G401 (cell line): ENCODE data around the gene ACBD3. TPM values are rescaled to one million over a fixed set of nuclear protein-coding genes. Genes with fewer than 3 reads are reported as not detected.
A peak's percentile ranks its signal among the peaks of the same experiment; 100 is the strongest.
"Not testable (repeated sequence)": the region's sequence is repeated elsewhere in the genome, so short reads cannot be mapped to it uniquely, and the experiment has no call there.

ENCODE experiments used
- DNase-seq: peaks from one replicate; pipeline ENCODE4 v3.0.0-alpha.2; 2015; ENCODE audit warnings: low spot score
- in situ Hi-C: cut with HindIII; loops from 2 replicates; pipeline ENCODE4 v1.10.0; 2016; ENCODE audit warnings: low sequenced_read_pairs, mixed read lengths
- total RNA-seq: library from RNA; depleted of rRNA; stranded (reverse); fragments of >200 nt; shearing (Covaris generic); gene quantifications from 2 replicates; pipeline ENCODE4 v1.2.3, GENCODE V29; 2014

Gene ACBD3
- total RNA-seq, 1 experiment from 2014 or later, result 21.3 TPM

DNA sequence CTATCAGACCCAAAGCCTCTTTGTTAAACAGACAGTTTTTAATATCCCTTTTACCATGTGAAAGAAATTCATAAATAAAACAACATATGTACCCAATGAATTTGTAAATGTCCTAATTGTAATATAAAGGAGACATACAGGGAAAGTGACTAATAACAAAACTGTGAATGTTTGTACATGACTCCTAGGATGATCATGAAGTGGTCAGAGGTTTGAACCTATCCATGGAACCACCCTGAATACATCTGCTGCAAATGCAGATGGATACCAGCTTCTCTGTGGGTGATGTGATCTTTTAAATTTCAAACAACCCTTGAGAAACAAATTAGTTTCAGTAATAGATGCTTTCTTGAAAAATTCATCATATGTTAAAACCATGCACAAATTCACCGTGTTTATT, 16.7 kb upstream of the ACBD3 start:
- DNase-seq, result no peak
- in situ Hi-C loops, result no loop called here

DNA sequence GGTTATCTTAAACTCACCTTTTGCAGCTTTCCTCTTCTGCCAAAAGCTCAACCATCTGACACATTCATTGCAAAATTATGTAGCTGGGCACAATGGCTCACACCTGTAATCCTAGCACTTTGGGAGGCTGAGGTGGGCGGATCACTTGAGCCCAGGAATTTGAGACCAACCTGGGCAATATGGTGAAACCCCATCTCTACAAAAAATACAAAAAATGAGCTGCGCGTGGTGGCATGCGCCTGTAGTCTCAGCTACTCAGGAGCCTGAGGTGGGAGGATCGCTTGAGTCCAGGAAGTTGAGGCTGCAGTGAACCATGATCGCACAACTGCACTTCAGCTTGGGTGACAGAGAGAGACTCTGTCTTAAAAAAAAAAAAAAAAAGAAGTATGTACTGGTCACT, 16.1 kb upstream of the ACBD3 start:
- DNase-seq, in situ Hi-C loops: not testable (repeated sequence)

DNA sequence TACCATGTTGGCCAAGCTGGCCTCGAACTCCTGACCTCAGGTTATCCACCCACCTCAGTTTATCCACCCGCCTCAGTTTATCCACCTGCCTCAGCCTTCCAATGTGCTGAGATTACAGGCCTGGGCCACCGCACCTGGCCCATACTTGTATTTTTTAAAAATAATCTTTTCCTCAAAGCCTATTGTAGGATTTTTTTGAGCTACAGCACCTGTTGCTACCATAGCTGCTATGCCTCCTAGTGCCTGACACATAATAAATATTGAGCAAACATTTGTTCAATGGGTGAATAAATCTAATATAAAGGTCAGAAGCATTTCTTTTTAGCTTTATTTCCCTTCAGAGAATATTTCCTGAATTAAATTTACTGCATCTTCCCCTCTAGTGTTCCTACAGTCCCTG, 15.7 kb upstream of the ACBD3 start:
- in situ Hi-C loops, result no loop called here
- no peak for DNase-seq

DNA sequence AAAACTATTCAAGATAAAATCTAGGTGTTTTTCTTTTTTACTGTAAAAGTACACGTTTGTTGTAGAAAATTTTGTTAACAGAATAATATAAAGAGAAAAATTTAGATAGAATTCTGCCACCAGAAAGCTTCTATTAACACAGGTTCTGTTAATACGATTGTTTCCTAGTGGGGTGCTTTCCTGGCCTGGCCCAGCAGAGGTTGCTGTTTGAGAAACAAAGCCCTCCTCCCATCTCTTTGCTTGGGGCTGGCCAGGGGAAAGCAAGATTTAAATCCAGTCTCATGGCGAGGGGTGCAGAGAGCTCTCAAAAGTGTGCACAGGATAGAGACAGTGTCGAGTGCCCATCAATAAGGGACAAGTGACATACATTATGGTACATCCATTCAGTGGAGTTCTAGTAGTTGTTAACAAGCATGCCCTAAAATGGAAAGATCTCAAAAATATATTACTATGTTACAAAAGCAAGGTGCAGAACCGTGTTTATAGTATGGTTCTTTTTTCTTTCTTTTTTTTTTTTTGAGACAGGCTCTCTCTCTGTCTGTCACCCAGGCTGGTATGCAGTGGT, 14.6 kb upstream of the ACBD3 start:
- no peak for DNase-seq
- in situ Hi-C loops, result no loop called here

DNA sequence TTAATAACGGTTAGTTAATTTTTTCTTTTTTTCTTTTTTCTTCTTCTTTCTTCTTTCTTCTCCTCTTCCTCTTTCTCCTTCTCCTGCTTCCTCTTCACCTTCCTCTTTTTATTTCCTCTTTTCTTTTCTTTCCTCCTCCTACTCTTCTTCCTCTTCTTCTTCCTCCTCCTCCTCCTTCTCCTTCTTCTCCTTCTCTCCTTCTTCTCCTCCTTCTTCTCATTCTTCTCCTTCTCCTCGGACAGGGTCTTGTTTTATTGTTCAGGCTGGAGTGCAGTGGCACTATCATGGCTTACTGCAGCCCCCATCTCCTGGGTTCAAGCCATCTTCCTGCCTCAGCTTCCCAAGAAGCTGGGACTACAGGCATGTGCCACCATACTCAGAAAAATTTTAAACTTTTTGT, 13.4 kb upstream of the ACBD3 start:
- DNase-seq, result no peak
- in situ Hi-C loops, result no loop called here

DNA sequence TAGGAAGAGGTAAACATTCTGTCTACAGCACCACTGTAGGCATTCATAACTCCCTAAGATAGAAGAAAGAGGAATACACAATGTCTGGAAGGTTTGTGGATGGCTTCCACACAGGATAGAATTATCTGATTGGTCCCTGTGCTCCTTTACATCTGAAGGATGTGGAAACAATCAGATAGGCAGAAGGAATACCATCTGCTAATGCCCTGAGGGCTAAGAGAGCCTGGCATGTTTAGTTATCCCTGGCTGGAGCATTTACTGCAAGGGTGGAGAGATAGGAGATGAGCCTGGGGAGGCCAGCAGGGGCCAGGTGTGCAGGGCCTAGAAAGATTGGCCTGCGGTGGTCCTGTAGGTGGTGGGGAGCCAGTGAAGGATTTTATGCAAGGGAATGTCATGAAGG, 8.6 kb upstream of the ACBD3 start:
- peak; percentile 47 for DNase-seq
- in situ Hi-C loops, result no loop called here

DNA sequence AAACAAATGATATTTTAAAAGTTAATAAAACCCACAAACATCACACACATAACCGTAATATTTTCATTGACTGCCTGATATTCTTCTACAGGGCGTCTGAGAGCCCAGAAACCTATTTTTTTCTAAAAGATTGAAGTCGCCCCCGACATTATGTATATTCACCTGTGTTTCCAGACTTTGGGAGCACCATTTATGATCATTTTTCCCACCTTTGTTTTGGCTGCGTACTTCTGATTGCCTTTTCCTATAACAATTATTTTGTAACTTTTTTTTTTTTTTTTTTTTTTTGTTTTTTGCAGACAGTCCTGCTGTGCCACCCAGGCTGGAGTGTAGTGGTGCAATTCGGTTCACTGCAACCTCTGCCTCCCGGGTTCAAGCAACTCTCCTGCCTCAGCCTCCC, 839 bp upstream of the ACBD3 start:
- in situ Hi-C loops, result no loop called here

DNA sequence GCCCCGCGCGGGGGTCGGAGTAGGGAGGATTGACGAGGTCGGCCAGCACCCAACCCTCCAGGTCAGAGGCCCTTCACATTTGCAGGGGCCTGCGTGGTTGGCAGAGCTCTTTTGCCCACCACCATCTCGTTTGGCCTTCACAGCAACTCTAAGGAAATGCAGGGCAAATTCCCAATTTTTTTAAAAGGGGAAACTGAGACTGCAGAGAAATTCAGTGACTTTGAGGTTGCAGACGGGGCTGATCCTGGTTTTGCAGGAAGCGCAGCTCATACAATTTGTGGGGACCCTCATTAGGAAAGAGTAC, 430 bp upstream of the ACBD3 start:
- no peak for DNase-seq
- in situ Hi-C loops, result no loop called here

More for the DNA sequence above, 839 bp upstream of the ACBD3 start:
- DNase-seq, result no peak

DNA sequence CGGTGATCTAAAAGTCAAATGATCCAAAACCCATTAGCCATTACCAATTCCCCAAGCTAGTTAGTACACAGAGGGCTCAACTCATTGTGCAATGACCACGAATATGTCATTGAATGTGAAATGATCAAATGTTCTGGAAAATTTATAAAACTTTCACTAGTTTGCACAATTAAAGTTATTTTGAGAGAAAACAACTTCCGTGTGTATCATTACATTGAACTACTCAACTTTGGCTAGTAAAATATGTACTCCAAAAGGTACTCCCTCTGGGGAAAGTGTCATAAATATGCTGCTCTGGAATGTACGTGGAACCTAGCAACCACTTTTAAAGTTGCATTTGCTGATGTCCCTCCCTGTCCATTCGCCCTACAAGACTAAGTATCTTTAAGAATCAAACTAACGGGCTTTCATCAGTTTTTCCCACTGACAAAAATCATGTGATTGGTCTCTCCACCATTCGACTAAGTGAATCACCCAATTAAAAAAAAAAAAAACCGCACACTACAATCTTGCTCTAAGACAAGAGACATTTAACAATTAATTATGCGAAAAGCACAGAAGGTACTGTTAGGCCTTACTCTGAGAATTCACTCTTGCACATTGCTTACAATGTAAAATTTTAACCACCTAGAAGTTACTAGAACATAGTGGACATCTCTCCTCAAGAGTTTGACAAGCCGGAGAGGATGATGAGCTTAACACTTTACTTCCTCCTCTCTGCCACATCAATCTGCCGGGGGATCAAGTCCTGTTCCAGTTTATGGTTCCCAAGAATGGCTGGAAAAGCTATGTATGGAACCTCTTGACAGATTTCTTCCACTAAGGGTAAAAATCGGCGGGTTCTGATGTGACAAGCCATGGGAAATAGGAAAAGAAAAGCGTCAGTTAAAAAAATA, 1.2 kb downstream of the ACBD3 start:
- no peak for DNase-seq
- in situ Hi-C loops, result no loop called here

DNA sequence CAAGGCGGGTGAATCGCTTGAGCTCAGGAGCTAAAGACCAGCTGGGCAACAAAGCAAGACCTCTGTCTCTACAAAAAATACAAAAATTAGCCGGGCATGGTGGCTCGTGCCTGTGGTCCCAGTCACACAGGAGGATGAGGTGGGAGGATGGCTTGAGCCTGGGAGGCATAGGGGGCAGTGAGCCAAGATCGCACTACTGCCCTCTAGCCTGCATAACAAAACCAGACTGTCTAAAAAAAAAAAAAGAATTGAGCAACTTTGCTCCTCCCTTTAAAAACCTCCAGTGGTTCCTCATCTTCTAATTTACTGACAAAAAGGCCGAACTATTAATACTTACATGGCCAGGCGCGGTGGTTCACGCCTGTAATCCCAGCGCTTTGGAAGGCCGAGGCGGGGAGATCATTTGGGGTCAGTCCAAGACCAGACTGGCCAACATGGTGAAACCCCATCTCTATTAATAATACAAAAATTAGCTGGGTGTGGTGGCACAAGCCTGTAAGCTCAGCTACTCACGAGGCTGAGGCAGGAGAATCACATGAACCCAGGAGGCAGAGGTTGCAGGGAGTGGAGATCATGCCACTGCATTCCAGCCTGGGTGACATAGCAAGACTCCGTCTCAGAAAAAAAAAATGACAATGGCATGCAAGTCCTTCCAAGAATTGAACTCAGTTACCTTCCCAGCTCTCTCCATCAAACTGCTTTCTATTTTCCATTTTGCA, 4.4 kb downstream of the ACBD3 start:
- in situ Hi-C loops, result no loop called here
- DNase-seq, result peak; percentile 61

DNA sequence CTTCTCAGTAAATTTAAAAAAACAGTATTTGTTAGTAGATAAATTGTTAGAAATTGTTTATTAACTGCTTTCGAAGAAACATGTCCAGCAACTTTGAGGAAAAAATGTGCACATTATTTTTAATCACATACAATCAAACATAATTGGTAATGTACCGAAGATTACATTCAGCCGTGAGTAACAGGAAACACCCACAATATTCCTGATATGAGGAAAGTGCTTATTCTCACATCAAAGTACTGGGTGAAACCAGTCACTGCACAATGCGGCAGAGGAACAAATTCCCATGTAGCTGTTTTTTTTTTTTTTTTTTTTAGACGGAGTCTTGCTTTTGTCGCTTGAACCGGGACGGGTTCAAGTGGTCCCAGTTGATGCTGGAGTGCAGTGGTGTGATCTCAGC, 9.7 kb downstream of the ACBD3 start:
- DNase-seq, result no peak

DNA sequence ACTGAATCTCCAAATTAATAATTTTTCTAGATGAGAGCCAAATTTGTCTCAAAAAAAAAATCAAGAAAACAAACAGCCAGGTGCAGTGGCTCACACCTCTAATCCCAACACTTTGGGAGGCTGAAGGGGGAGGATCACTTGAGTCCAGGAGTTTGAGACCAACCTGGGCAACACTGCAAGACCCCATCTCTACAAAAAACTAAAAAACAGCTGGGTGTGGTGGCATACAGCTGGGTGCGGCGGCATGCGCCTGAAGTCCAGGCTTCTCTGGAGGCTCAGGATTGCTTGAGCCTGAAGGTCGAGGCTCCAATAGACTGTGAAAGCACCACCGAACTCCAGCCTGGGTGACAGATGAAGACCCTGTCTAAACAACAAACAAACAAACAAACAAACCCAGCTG, 14.0 kb downstream of the ACBD3 start:
- DNase-seq, result no peak
- in situ Hi-C loops, result no loop called here

More for the DNA sequence above, 9.7 kb downstream of the ACBD3 start:
- in situ Hi-C loops, result no loop called here

DNA sequence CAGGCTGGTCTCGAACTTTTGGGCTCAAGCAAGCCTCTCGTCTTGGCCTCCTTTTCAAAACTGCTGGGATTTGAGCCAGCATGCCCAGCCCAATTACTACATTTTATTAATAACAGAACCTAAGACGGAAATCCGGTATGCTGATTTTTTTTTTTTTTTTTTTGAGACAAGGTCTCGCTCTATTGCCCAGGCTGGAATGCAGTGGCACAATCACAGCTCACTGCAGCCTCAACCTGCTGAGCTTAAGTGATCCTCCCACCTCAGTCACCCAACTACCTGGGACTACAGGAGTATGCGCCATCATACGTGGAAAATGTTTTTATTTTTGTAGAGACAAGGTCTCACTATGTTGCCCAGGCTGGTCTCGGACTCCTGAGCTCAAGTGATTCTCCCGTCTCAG, 20.2 kb downstream of the ACBD3 start:
- in situ Hi-C loops, result no loop called here

DNA sequence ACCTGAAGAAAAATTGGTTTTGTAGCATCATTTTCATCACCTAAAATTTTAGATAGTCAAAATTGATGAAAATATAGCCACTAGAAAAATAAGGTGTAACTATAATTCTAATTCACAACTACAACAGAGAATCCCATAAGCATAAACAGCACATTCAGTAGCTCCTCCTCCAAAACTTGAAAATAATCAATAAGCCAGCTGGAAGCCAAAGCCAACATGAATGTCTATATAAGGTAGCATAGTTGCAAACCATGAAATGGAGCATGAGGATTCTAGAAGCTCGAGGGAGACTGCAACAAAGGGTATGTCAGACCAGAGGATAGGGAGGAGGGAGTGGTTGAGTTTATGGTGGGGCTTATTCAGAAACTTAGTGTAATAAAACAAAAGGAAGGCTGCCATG, 22.4 kb downstream of the ACBD3 start:
- DNase-seq, result no peak
- in situ Hi-C loops, result no loop called here

More for the DNA sequence above, 20.2 kb downstream of the ACBD3 start:
- no peak for DNase-seq

DNA sequence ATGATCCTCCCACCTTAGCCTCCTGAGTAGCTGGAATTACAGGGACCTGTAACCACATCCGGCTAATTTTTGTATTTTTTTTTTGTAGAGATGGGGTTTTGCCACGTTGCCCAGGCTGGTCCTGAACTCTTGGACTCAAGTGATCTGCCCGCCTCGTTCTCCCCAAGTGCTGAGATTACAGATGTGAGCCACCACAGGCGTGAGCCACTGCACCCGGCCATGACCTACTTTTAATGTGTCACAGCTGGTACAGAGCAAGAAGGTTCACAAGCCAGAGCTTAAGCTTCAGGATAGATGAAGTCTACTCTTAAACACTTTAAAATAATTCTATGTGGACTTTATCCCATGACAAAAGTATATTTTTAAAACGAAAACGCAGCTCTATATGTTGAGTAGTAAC, 23.6 kb downstream of the ACBD3 start:
- DNase-seq, result no peak
- in situ Hi-C loops, result no loop called here

DNA sequence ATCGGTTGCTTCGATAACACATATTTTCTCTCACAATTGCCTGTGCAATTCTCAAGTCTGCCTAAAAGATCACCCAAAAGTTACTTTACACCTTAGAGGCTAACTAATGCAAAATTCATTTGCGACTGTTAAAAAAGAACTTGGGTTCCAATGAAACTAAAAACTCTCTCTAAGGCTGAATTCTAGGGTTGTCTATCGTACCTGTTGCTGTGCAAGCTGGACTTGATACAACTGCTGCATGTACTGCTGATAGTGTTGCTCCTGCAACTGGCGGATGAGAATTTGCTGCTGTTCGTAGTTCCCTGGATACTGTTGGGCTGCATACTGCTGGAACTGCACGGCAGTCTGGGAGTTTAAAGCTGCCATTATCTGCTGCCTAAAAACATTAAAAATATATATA, 27.6 kb downstream of the ACBD3 start:
- in situ Hi-C loops, result no loop called here
- no peak for DNase-seq

DNA sequence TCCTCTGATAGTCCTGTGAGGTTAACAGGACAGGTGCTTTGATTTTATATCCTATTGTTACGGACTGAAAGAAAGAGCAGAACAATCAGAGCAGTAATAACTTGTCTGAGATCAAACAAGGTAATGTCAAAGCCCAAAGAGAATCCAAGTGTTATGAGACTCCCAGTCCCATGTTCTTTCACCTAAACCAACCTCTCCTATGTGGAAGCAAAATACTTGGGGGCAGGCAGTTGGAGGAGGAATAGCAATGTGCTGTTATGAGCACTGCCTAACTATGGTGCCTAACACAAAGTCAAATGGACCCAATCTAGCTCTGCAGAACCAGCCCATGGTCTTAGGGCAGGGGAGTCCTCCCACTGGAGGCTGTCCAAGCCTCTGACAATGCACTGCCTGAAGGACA, 28.1 kb downstream of the ACBD3 start:
- DNase-seq, result no peak
- in situ Hi-C loops, result no loop called here

DNA sequence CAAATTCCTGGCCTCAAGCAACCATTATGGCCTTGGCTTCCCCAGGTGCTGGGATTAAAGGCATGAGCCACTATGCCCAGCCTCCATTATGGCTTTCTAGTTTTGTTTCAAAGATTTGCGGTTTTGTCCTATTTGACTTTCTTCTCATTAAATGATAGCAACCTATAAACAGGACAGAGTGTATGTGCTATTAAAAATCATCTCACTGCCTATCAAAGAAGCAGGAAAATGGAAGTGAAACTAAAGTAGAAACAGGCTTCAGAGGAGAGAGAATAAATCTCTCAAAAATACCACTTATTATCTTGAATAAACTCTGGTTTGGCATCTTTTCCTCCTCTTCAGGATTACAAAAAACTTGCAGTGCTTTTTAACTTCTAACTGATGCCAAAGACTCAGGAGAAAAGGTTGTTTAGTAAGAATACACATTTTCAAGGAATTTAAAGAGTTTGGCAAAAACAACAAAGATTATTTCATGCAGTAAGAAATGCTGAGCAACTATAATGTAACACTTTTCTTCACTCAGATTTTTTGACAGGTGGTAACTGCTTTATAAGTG, 28.7 kb downstream of the ACBD3 start:
- in situ Hi-C loops, result no loop called here
- DNase-seq, result no peak

DNA sequence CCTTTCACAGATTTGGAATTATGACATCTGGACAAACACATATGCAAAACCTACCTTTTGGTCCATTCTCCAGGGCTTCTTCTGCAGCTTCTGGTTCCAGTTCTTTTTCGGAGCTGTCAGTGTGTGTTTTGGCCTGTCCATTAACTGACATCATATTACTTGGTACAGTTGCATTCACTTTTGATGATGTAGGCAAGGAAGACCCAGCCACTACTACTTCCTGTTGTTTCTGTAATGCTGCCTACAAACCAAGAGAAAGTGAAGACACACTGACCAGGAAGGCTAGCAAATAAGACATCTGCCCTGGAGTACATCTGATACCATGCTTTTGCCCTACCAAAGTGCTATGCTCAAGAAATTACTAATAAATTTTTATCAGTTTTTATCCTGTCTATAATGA, 31.9 kb downstream of the ACBD3 start:
- no peak for DNase-seq
- in situ Hi-C loops, result no loop called here

DNA sequence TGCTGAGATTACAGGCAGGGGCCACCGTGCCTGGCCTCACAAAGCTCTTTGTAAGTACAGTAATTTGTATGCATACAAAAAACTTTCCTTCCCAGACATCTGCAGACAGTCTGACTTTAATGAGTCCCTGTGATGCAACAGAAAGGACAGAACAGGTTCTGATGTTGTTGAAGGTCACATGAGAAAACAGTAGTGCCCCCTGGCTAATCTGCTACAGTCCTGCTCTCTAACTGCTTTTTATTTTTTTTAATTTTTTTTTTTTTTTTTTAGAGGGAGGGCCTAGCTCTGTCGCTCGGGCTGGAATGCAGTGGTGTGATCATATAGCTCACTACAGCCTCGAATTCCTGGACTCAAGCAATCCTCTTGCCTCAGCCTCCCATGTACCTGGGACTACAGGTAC, 36.7 kb downstream of the ACBD3 start:
- no peak for DNase-seq
- in situ Hi-C loops, result no loop called here
